Body of pancreas (tissue), 4 donors: Measurements from ENCODE around the gene SLCO3A1.

ENCODE experiments used
- CTCF ChIP-seq, 7 experiments: fragments of 450-650 bp in 4 of 7; fragments of 200-600 bp in 3 of 7; sonication (generic) in 3 of 7; IDR thresholded peaks; one replicate each; pipeline ENCODE4 v1.5.1; 2016 to 2019; ENCODE audit warnings: antibody characterized with exemption in 7 of 7
- POLR2A ChIP-seq, 3 donors: fragments of 450-650 bp; IDR thresholded peaks; one replicate each; pipeline ENCODE4 v1.6.1; 2016; ENCODE audit warnings: antibody characterized with exemption in 3 of 3, mild to moderate bottlenecking in 2 of 3

- TF ChIP-seq POLR2A (IDR thresholded peaks at IDR 0.05) (no peak), CTCF (IDR thresholded peaks at IDR 0.05) (no peak)
Measured at GRCh38 chr15:92151168-92151567, 297.7 kb downstream of the SLCO3A1 start.
